ENCODE results near the gene ZCCHC3.

GRCh38 chr20:278607-279571, 18.5 kb upstream of the ZCCHC3 start:
- no peak for TF ChIP-seq FOXK2 (IDR thresholded peaks at IDR 0.05)
- TF ChIP-seq FOXA1 (IDR thresholded peaks at IDR 0.05), result no peak
- TF ChIP-seq BHLHE40 (IDR thresholded peaks at IDR 0.05; ENCODE audit: borderline replicate concordance), result no peak
- no peak for TF ChIP-seq FOXM1 (IDR thresholded peaks at IDR 0.05; ENCODE audit: borderline replicate concordance)
- no peak for TF ChIP-seq ARNT (IDR thresholded peaks at IDR 0.05)
- TF ChIP-seq ELF4 (IDR thresholded peaks at IDR 0.05), result no peak
- no peak for TF ChIP-seq NFRKB (IDR thresholded peaks at IDR 0.05)
- TF ChIP-seq SUZ12 (IDR thresholded peaks at IDR 0.05), result no peak
- TF ChIP-seq SP1 (IDR thresholded peaks at IDR 0.05), result no peak
- no peak for TF ChIP-seq ZNF384 (IDR thresholded peaks at IDR 0.05)
- no peak for TF ChIP-seq CTBP1 (IDR thresholded peaks at IDR 0.05; ENCODE audit: borderline replicate concordance)

All from HEK293T (cell line).